Stimulated activated CD4-positive, alpha-beta T cell treated with anti-CD3 and anti-CD28 coated beads, TNF-alpha, amount 100 ng/mL, for 48 hours (primary cell): ENCODE results near the gene NR2C2.
A peak's percentile ranks its signal among the peaks of the same experiment; 100 is the strongest.

ENCODE experiments used
- DNase-seq, 3 donors: peaks; one replicate each; pipeline ENCODE4 v3.0.0-alpha.2; 2020; ENCODE audit warnings: low read depth in 3 of 3

The NR2C2 gene

GRCh38 chr3:14921034-14921616 is 26.3 kb upstream of the NR2C2 start:
- DNase-seq: peak; percentile 58 to 71 (median 68)

DNA sequence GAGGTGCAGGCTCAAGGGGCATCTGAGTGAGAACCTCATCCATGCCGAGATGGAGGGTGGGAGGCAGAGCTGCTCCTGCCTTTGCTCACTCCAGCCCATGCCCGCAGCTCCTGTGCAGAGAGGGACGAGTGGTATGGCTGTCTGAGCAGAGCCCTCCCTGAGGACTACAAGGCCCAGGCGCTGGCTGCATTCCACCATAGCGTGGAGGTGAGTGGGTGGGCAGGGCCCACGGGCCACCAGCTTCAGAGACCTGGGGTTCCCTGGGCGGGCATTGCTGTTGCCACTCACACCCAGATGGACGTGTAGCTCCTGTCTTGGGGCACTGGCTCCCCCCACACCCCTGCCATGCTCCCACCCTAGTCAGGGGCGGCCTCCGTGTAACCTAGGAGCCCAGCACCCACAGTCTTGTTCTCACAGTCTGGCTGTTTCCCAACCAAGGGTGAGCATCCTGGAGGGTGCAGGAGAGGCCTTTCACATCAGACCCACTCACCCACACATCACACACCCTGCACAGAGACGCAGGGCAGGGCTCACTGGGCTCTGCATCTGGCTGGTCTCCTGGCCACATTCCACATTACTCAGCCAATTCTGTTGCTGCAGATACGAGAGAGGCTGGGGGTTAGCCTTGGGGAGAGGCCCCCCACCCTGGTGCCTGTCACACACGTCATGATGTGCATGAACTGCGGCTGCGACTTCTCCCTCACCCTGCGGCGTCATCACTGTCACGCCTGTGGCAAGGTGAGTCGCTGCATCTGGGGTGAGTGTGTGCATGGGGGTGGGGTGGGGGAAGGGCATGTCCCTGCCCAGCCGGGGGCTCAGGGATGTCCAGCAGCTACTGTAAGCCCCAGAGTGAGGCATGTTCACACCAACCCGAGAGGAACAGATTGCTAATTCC is 25.3 kb upstream of the NR2C2 start:
- no peak for DNase-seq

- no peak for DNase-seq
Observed at GRCh38 chr3:14922863-14923262, 24.5 kb upstream of the NR2C2 start.

GRCh38 chr3:14923476-14923875 is 23.9 kb upstream of the NR2C2 start:
- no peak for DNase-seq

DNA sequence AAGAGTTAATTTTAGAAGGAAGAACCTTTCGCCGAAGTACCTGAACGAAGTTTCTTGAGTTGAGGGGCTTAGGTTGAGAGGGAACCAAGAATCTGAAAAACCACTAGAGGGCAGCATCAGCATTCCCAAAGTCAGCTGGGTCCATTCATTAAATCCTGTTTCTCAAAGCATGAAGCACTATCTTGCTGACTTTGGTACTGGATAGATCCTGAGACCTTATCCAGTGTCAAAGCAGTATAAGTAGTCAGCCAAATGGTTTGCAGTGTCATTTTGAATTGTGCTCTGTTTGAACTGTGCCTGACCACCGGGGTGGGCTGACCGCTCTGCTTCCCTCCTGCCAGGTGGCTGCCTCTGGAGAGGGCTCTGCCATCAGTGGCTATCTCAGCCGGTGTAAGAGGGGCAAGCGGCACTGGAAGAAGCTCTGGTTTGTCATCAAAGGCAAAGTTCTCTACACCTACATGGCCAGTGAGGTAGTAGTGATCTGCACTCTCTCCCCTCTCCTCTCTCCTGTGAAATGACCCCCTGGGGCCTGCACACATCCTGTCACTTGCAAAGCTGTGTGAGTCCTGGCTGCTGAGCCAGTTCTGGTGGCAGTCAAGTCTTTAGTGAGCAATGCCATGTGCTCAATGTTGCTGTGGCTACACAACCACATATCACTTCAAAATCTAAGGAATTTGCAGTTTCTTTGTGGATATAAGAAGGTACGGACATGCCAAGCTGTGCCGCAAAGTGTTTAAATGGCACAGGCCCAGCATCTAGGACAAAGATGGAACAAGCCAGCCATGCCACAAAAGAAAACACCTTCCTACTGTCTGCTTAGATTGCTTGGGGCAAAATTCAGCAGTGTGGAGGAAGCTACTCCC is 21.4 kb upstream of the NR2C2 start:
- DNase-seq: no peak

GRCh38 chr3:14926592-14926991 is 20.8 kb upstream of the NR2C2 start:
- DNase-seq: no peak

DNA sequence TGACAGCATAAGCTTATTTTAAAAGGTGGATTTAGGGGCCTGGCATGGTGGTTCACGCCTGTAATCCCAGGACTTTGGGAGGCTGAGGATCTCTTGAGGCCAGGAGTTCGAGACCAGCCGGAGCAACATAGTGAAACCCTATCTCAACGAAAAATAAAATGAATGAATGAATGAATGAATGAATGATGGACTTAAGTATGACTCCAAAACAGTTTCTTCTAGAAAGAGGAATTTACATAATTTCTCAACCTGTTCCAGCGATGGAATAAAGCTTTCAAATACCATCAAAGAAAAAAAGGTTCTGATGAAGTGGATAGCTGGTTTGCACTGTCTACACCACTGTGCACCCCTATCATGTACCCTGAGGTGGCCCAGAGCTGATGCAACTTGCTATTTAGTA is 20.1 kb upstream of the NR2C2 start:
- DNase-seq: no peak

- DNase-seq: no peak
Observed at GRCh38 chr3:14929310-14930074, 17.9 kb upstream of the NR2C2 start.

- no peak for DNase-seq
Observed at GRCh38 chr3:14933820-14934425, 13.5 kb upstream of the NR2C2 start.

- DNase-seq: no peak
Observed at GRCh38 chr3:14935592-14936345, 11.6 kb upstream of the NR2C2 start.

DNA sequence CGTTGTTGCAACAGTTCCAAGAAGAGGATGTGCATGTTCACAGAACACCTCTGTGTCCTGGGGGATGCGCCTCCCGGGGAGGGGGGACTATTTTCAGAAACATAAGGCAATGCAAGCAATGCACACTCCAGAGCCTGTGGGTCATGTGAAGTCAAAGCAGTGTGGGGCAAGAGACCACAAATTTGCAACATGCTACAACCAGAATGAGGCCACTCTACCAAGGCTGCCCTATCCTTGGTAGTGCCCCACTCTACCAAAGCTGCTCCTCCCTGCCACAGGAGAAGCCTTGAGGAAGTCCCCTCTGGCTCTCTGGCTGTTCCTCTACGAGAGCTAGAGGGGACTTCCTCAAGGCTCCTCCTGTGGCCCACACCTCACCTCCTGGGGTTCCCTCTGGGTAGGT is 8.4 kb upstream of the NR2C2 start:
- no peak for DNase-seq

- DNase-seq: no peak
Observed at GRCh38 chr3:14941871-14942270, 5.5 kb upstream of the NR2C2 start.

GRCh38 chr3:14943042-14943441 is 4.3 kb upstream of the NR2C2 start:
- DNase-seq: no peak

GRCh38 chr3:14946236-14946635 is 1.1 kb upstream of the NR2C2 start:
- no peak for DNase-seq

DNA sequence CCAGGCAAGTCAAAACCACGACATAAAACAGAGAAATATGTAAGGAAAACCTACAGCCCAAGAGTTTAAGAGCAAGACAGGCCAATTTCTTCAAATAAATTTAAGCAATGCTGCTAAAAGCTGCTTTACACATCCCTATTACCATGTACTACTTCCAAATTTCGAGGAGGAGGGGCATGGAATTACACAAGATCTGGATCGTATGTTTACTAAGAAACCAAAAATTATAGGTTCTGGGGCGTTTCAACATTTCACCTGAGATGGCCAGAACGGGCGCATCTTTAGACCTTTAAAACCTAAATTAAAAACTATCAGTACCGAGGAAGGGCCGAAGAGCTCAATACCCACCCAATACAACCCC is 664 bp upstream of the NR2C2 start:
- DNase-seq: no peak

- peak; percentile 87 to 92 (median 92) for DNase-seq
Observed at GRCh38 chr3:14947886-14948608, 664 bp downstream of the NR2C2 start.

DNA sequence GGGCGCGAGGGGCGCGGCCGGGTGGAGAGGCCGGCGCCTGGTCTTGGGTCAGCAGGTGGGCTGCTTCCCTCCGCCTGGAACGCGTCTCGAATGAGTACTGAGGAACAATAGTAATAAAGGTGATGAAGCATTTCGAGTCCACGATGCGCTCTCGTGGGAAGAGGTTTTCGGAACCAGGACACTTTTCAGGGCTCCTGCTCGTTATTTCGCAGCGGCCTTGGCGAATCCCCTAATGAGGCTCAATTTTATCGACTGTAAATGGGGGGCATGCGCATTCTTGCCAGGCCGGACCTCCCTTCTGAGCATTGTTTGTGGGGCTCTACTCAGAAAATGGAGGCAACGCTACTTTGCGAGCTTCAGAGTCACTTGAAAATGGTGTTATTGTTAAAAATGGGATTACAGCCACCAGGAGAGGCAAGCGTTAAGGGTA is 1.2 kb downstream of the NR2C2 start:
- DNase-seq: no peak

- DNase-seq: no peak
Observed at GRCh38 chr3:14949126-14949525, 1.7 kb downstream of the NR2C2 start.

DNA sequence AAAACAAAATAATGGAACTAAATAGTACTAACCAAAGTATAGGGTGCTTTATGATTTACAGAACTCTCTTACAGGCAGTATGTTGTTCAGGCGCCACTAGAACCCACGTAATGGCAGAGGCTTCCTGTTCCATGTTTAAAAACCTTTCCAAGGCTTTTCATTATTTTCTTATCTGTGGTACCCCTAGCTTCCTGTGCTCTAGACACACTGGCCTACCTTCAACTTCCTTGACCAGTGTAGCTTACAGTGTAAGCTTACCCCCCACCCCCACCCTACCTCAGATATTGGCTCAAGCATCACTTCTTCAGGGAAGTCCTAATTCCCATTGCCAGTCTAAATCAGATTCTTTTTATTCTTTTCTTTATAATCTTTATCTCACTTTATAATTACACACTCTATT is 2.9 kb downstream of the NR2C2 start:
- DNase-seq: no peak

DNA sequence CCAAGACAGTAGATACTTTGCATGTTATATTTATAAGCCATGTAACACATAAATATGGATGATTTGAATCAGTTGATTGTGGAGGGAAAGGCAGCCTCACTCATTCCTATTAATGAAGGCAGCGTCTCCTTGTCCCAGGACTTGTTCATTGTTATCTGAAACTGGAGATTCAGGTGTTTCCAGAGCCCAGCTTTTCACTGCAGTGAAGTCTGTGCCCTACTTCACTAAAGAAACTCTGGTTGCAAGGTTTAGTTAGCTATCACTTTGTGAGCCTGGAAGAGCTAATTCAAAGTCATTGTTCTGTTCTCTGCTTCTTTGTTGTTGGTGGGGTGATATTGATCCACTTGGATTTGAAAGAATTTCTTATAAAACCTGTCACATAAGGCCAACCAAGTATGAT is 9.8 kb downstream of the NR2C2 start:
- no peak for DNase-seq
